ENCODE data around the gene PADI2. TPM values are rescaled to one million over a fixed set of nuclear protein-coding genes. Genes with fewer than 3 reads are reported as not detected.

Gene PADI2
- total RNA-seq, 1 experiment from 2014 or later: 3.0 TPM

- Histone ChIP-seq H2BK12ac (ENCODE audit: insufficient read length, low read depth, low read length) (no peak overlapping the region), H3K27ac (ENCODE audit: insufficient read length, low read depth, low read length) (no peak overlapping the region), H3K79me2 (ENCODE audit: insufficient read depth, low read length) (no peaks in the 10 kb centered on the region; the same call in 1 of the 2 replicates), H3K56ac (ENCODE audit: insufficient read length, low read depth, low read length) (no peak overlapping the region), H3K23ac (ENCODE audit: insufficient read length, low read depth, low read length) (no peak overlapping the region), H2BK5ac (ENCODE audit: insufficient read length, low read length) (no peak overlapping the region), H2AFZ (ENCODE audit: low read length) (no peak overlapping the region), H3K9me3 (ENCODE audit: control insufficient read depth, low read depth, low read length) (no peaks in the 10 kb centered on the region), H2AK5ac (ENCODE audit: insufficient read length, low read length) (no peak overlapping the region), H4K8ac (replicated peaks; ENCODE audit: insufficient read length, low read depth, low read length) (no peak overlapping the region), H2BK120ac (ENCODE audit: low read depth, low read length, poor library complexity, severe bottlenecking) (no peak overlapping the region), H3K14ac (ENCODE audit: insufficient read depth, low read length) (no peak overlapping the region), H2BK15ac (ENCODE audit: low read depth, low read length) (no peak overlapping the region), H3K4me2 (ENCODE audit: insufficient read depth, insufficient read length, low read length) (no peak overlapping the region), H2BK20ac (ENCODE audit: low read depth, low read length, poor library complexity, severe bottlenecking) (no peak overlapping the region), H3K27me3 (ENCODE audit: insufficient read depth, low read length) (no peaks in the 10 kb centered on the region), H3K23me2 (ENCODE audit: insufficient read length, low read depth, low read length, poor library complexity, severe bottlenecking) (no peaks in the 10 kb centered on the region), H3K4ac (ENCODE audit: low read depth, low read length) (no peak overlapping the region), H3K79me1 (ENCODE audit: insufficient read depth, low read depth, low read length, poor library complexity, severe bottlenecking) (no peaks in the 10 kb centered on the region), H4K5ac (ENCODE audit: insufficient read length, low read depth, low read length) (no peak overlapping the region), H3K18ac (ENCODE audit: insufficient read length, low read depth, low read length) (no peak overlapping the region), H3K4me1 (ENCODE audit: insufficient read depth, low read length) (no peaks in the 10 kb centered on the region), H4K20me1 (ENCODE audit: control insufficient read depth, insufficient read depth, insufficient read length) (no peaks in the 10 kb centered on the region), H3K9ac (ENCODE audit: extremely low read depth, insufficient read length, low read length) (no peak overlapping the region), H4K91ac (ENCODE audit: insufficient read length, low read depth, low read length) (no peak overlapping the region), H3T11ph (ENCODE audit: low read length) (no peak overlapping the region)
- no peaks in the 10 kb centered on the region for H3K27me3 Mint-ChIP-seq (ENCODE audit: low read depth)
- H3K9me3 Mint-ChIP-seq: no peaks in the 10 kb centered on the region
- no CpG with 5 or more reads among the region's 5 CpGs for WGBS (ENCODE audit: extremely low coverage, insufficient read length, low lambda C conversion rate)
- peaks cover 9 to 54% (median 41%) of the 10 kb centered on the region in 3 experiments; a peak in 6 of 7 replicates for H3K36me3 Mint-ChIP-seq (ENCODE audit: insufficient read depth in 1 of 3, low read depth in 3 of 3)
- DNase-seq: no peak
- H3K27ac Mint-ChIP-seq: no peak overlapping the region; a peak in 1 of 7 replicates
- TF ChIP-seq CTCF (conservative IDR thresholded peaks at IDR 0.05): no peak
- H3K4me1 Mint-ChIP-seq: peaks cover 3 to 7% of the 10 kb centered on the region in 2 experiments
- no peak overlapping the region for H3K4me3 Mint-ChIP-seq
Observed at GRCh38 chr1:17043676-17044075, 75.6 kb downstream of the PADI2 start.
